KBM-7 (cell line): Measurements from ENCODE around the gene CSGALNACT2.

Experiments used
- DNase-seq: peaks from one replicate; pipeline ENCODE4 v3.0.0-alpha.2; 2015
- in situ Hi-C: fragments of 300-500 bp; cut with MboI; formaldehyde crosslinking; loops from 2 replicates; pipeline ENCODE4 v1.14.3; 2020; ENCODE audit warnings: low sequenced_read_pairs, low pct_unique_long_range_greater_than_20kb, mixed read lengths

CSGALNACT2 gene

DNA sequence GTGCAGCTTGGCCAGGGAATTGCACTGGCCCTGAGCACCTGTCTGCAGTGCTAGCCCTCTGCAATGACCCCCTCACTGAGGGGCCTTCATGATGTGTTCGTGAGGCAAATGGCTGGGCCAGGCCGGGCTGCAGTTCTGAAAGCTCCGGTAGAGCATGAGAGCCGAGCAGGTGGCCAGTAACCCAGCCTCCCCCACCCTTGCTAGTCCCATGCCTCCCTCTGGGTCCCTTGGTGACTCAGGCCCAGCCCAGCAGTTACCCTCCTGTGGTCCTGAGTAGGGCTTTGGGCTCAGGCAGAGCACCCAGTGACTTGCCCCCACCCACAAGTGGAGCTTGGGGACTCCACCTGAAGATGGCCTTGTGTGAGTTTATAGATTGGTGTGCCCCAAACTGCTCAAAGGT lies 16.1 kb upstream of the CSGALNACT2 start:
- no peak for DNase-seq
- in situ Hi-C loops: no loop called here

GRCh38 chr10:43122826-43123225 lies 15.4 kb upstream of the CSGALNACT2 start:
- in situ Hi-C loops: no loop called here
- no peak for DNase-seq

GRCh38 chr10:43123361-43124093 lies 14.7 kb upstream of the CSGALNACT2 start:
- no peak for DNase-seq
- in situ Hi-C loops: no loop called here

DNA sequence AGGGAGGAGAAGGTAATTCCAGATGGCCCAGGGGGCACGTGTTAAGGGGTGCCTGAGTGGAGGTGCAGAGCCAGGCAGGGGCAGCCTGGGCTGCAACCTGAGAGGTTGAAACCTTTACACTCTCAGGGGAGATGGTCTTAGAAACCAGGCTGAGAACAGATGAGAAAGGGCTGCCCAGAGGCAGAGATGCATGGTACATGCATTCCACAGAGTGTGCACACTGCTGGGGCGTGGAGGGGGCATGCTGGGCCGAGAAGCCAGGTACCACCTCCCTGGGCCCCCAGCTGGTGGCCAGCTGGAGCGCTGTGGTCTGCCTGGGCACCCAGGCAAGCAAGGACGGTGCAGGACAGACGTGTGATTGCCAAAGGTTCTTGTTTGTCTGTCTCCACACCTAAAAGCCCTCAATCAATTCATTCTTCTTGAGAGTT lies 14.1 kb upstream of the CSGALNACT2 start:
- in situ Hi-C loops: no loop called here
- no peak for DNase-seq

DNA sequence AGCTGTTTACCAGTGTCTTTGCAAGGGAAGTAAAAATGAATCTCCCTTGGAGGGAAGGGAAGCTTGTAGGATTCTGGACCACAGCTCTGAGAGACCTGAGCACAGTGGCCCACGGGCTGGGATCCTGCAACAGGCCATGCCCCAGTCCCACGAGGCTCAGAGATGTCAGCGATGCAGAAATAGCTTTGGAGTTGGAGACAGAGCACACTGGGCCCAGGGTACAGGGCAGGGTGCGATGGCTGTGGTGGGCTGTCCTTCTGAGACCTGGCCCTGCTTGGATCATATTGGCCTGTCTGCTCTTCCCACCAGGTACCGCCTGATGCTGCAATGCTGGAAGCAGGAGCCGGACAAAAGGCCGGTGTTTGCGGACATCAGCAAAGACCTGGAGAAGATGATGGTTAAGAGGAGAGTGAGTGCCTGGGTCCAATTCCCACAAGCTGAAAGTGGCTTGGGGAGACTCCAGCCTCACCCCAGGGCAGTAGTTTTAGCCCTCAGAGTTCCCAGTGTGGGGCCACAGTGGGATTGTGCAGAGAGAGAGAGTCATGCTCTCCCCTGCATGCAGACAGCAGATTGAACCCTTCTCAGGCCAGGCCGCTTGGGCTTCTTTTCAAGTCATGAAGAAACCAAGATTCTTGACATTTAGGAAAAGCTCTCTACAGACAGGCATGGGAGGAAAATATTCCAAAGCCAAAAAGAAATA lies 13.5 kb upstream of the CSGALNACT2 start:
- in situ Hi-C loops: no loop called here
- DNase-seq: no peak

DNA sequence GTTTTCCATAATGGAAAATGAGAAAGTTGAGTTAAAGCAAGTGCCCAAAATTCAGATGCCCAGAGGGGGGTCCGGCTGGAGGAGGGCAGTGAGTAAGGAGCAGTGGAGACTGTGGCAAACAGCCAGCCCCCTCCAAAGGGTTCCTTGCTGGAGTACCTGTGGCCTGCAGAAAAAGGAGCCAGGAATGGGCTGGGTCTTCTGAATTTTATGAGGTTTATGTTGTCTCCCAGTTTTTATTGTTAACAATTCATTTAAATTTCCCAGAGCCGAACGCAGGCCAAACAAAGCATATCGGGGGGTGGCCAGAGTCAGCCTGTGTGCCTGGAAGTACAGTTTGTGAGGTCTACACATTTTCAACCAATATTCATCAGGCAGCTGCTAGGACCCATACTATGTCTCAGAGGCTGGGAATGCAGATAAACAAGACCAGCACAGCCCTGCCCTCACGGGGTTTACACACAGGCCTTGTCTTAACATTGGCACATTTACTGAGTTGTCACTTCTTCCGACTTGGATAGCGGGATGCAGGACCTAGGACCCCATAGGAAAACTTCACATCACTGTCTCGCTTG lies 12.9 kb upstream of the CSGALNACT2 start:
- in situ Hi-C loops: no loop called here
- no peak for DNase-seq

- in situ Hi-C loops: no loop called here
These were observed 12.1 kb upstream of the CSGALNACT2 start for GRCh38 chr10:43125881-43126731.

DNA sequence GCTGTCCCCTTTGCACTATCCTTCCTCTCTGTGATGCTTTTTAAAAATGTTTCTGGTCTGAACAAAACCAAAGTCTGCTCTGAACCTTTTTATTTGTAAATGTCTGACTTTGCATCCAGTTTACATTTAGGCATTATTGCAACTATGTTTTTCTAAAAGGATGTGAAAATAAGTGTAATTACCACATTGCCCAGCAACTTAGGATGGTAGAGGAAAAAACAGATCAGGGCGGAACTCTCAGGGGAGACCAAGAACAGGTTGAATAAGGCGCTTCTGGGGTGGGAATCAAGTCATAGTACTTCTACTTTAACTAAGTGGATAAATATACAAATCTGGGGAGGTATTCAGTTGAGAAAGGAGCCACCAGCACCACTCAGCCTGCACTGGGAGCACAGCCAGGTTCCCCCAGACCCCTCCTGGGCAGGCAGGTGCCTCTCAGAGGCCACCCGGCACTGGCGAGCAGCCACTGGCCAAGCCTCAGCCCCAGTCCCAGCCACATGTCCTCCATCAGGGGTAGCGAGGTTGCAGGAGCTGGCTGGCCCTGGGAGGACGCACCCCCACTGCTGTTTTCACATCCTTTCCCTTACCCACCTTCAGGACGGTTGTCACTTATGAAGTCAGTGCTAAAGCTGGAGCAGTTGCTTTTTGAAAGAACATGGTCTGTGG lies 11.4 kb upstream of the CSGALNACT2 start:
- no peak for DNase-seq
- in situ Hi-C loops: no loop called here

More at GRCh38 chr10:43125881-43126731, 12.1 kb upstream of the CSGALNACT2 start:
- DNase-seq: no peak

- no peak for DNase-seq
- in situ Hi-C loops: no loop called here
These were observed 10.8 kb upstream of the CSGALNACT2 start for GRCh38 chr10:43127442-43127841.

DNA sequence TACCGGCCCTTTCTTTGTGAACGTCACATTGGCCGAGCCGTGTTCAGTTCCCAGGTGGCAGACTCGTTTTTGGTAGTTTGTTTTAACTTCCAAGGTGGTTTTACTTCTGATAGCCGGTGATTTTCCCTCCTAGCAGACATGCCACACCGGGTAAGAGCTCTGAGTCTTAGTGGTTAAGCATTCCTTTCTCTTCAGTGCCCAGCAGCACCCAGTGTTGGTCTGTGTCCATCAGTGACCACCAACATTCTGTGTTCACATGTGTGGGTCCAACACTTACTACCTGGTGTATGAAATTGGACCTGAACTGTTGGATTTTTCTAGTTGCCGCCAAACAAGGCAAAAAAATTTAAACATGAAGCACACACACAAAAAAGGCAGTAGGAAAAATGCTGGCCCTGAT lies 9.9 kb upstream of the CSGALNACT2 start:
- DNase-seq: no peak
- in situ Hi-C loops: no loop called here

GRCh38 chr10:43128958-43129706 lies 9.1 kb upstream of the CSGALNACT2 start:
- in situ Hi-C loops: no loop called here
- peak; percentile 90 for DNase-seq

DNA sequence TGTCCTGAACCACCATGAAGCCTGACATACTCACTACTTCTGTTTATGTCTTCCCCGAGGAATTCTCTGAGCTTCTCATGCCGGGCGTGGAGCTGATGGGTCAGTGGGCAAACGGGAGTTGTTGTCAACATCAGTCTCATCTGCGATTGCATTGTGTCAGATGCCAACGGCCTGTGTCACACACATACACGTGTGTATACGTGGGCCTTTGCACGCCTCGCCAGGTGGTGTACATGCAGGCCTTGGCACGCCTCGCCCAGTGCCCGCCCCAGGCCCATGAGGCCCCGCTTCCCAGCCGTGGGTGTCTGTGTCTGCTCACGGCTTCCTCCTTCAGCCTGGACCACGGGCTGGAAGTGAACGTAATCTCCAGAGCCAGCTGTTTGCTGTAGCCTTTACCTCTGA lies 7.5 kb upstream of the CSGALNACT2 start:
- DNase-seq: no peak
- in situ Hi-C loops: no loop called here

GRCh38 chr10:43131256-43131655 lies 7.0 kb upstream of the CSGALNACT2 start:
- in situ Hi-C loops: no loop called here
- no peak for DNase-seq

DNA sequence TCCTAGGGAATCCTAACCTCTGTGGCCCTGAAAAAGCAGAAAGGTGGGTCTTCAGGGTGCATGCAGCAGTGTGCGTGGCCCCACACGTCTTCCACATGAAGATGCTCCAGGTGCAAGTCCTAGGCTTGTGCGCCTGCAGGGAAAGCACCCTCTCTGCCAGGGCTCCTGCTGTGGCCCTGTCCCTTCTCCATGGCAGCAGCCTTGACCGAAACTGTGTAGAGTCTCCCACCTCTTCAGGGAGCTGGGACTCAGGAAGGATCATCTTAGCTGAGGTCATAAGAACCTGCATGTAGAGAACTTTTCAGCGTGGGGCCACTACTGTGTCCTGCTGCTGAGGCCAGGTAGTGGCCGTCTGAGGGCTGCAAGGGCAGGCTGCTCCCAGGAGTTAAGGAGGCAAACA lies 6.3 kb upstream of the CSGALNACT2 start:
- DNase-seq: no peak
- in situ Hi-C loops: no loop called here

DNA sequence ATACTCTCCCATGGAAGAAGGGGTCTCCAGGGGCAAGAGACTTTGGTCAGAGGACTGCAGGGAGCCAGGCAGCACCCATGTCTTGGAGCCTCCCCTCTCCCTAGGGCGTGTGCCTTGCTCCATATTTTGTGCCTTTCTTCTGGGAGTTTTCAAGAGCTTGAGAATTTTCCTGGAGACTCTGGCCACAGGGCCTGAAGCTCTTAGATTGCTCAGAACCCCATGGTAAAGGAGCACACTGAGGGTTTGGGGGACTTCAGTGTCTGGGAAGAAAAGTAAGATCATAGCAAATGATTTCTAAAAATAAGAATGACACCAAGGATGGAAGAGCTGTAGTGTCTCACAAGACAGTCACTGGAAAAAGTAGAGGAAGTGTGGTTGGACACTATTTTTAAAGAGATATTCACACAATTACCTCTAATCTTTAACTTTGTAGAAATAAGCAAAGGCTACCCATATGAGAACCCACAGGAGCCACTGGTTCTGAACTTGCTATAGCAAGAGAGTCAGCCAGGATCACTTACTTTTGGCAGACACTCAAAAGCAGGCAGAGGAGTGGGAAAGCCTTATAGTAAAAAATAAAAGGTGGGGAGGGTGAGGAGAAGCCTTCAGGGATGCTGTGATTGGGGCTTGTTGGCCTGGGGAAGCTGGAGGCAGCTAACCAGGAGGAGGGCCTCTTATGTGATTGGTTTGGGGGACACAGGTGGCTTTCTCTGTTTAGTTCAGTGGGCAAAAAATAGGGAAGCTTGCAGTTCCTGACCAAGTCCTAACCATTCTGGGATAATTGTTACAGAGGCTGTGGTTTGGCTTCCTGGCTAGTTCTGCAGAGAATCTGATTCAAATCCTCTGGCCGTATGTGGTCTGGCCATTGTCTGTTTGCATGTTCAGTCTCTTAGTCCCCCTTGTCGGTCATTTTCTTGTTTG lies 5.1 kb upstream of the CSGALNACT2 start:
- DNase-seq: peak; percentile 40
- in situ Hi-C loops: no loop called here

DNA sequence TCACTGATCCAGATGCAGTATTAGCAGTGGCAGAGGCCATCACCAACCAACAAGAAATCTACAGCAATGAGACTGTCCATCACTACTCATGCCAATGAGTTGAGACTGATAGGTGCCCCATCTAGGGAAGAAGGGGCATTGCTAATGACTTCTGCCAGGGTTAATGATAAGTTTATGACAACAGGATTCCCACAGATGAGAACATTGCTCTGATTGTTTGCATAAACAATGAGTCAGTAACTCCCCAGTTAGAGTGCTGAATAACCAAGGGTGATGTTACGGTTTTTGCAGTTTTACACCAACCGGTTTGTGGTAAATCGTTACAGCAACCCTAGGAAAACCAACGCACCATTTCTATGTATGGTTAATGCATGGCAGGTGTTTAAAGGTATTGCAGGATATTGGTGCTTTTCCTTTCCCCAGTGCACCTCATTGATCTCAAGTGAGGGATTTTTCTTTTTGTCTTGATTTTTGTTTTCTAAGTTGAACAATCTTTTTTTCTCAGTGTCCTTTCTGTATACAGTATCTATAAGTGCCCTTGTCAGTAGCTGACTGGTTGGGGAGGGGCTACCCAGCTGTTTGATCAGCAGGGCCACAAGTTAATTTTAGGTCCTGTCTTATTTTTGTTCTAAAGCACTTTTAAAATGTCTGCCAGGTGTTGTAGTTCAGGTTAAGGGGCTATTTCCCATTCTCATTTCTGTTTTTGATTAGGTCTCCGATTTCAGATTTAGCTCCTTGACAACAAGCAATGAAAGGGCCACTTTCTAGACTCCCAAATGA lies 3.9 kb upstream of the CSGALNACT2 start:
- in situ Hi-C loops: no loop called here
- DNase-seq: no peak

DNA sequence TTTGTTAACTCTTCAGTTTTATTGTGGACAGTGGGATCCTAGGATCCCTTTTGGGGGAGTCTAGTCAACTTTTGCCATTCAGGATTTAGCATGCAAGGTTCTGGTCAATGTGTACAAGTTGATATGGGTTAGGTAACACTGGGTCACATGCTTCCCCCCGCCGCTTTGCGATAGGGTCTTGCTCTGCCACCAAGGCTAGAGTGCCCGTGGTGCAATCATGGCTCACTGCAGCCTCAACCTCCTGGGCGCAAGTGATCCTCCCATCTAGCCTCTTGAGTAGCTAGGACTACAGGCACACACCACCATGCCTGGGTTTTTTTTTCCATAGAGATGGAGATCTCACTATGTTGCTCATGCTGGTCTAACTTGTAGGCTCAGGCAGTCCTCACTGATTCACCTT lies 3.2 kb upstream of the CSGALNACT2 start:
- in situ Hi-C loops: no loop called here
- no peak for DNase-seq
